Activated CD4-positive, alpha-beta memory T cell treated with anti-CD3 and anti-CD28 coated beads for 36 hours (primary cell): ENCODE data around the gene SCLT1. TPM values are rescaled to one million over a fixed set of nuclear protein-coding genes. Genes with fewer than 3 reads are reported as not detected.

Experiments
- CTCF ChIA-PET: fragments of 350-600 bp; sonication (Branson Sonifier 250); formaldehyde crosslinking; loops from one replicate; lab custom pipeline; 2021; ENCODE audit warnings: antibody characterized with exemption, inconsistent platforms; lab: Charles Lee
- POLR2A ChIA-PET: fragments of 350-600 bp; sonication (Branson Sonifier 250); formaldehyde crosslinking; loops from one replicate; lab custom pipeline; 2021; ENCODE audit warnings: antibody characterized with exemption; lab: Charles Lee
- DNase-seq: peaks from one replicate; pipeline ENCODE4 v3.0.0-alpha.2; 2020
- H3K27ac Mint-ChIP-seq: one replicate; pipeline ENCODE4 v1.8.0; 2021; ENCODE audit warnings: mixed read lengths
- H3K27me3 Mint-ChIP-seq: one replicate; pipeline ENCODE4 v1.8.0; 2021; ENCODE audit warnings: mixed read lengths
- H3K36me3 Mint-ChIP-seq: one replicate; pipeline ENCODE4 v1.8.0; 2021; ENCODE audit warnings: mixed read lengths
- H3K4me1 Mint-ChIP-seq: one replicate; pipeline ENCODE4 v1.8.0; 2021; ENCODE audit warnings: low read depth, mixed read lengths
- H3K4me3 Mint-ChIP-seq: one replicate; pipeline ENCODE4 v1.8.0; 2021; ENCODE audit warnings: mild to moderate bottlenecking, mixed read lengths
- H3K9me3 Mint-ChIP-seq: one replicate; pipeline ENCODE4 v1.8.0; 2021; ENCODE audit warnings: mixed read lengths
- intact Hi-C: fragments of 100-400 bp; cut with micrococcal nuclease; formaldehyde crosslinking; loops from one replicate; pipeline ENCODE4 v1.15.1; 2023
- total RNA-seq, 2 experiments: library from RNA; stranded (reverse); gene quantifications; one replicate each; pipeline ENCODE4 v1.2.3, GENCODE V29; 2021

Gene SCLT1
- total RNA-seq, 2 experiments from 2014 or later, result 20.8 to 20.9 TPM

GRCh38 chr4:128986019-128986418, 107.3 kb downstream of the SCLT1 start:
- Mint-ChIP-seq H3K9me3 (peaks cover 2% of the 10 kb centered on the region), H3K27ac (no peak overlapping the region), H3K27me3 (no peaks in the 10 kb centered on the region), H3K36me3 (peaks cover 42% of the 10 kb centered on the region), H3K4me1 (no peaks in the 10 kb centered on the region), H3K4me3 (no peak overlapping the region)
- DNase-seq, result no peak
- POLR2A ChIA-PET, result no interaction called here
- intact Hi-C loops, result no loop called here
- CTCF ChIA-PET, result no interaction called here

DNA sequence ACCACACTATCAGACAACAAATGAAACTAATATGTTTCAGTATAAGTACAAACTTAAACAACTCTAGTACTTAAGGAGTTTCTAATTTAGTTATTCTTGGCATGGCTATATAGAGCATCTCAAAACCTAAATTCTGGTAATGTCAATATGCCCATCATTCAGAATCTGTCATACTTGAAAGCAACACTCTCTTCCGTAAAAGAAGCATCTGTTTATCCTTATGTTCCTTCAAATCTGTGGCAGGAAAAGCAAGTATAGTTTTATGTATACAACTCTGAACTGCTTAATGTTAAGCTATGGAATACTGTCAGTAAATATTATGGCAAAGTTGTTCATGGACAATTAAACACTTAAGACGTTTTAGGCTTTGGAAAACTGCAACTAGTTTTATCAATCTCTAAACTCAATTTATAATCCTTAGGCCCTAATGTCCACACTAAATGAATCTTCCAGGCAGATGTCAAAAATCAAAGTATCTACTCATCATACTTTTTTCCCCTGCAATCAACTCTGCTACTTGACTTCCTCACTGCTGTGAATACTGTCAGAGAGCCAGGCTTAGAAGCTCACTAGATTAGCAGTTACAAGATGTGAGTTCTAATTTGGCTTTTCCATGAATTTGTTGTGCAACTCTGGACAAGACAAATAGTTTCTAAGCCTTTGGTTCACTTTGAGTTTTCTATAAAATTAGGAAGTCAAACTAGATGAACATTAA, 109.4 kb downstream of the SCLT1 start:
- no peak for DNase-seq
- CTCF ChIA-PET, result no interaction called here
- H3K4me1 Mint-ChIP-seq, result no peaks in the 10 kb centered on the region
- intact Hi-C loops, result no loop called here
- peaks cover 2% of the 10 kb centered on the region for H3K9me3 Mint-ChIP-seq
- no peak overlapping the region for H3K27ac Mint-ChIP-seq
- no peaks in the 10 kb centered on the region for H3K27me3 Mint-ChIP-seq
- H3K4me3 Mint-ChIP-seq, result no peak overlapping the region
- H3K36me3 Mint-ChIP-seq, result peaks cover 27% of the 10 kb centered on the region
- POLR2A ChIA-PET, result no interaction called here

DNA sequence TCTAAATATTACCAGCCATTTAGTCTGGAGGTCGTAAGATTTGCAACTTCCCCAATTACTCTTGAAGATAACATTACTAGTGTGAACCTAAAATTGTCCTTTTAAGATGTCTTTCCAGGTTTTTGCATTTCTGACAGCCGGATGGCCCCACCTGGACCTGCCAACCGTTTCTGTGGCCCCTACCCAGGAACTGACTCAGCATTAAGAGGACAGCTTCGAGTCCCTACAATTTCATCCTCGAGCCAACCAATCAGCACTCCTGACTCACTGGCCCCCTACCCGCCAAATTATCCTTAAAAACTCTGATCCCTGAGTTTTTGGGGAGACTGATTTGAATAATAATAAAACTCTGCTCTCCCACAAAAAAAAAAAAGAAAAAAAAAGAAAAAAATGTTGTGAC, 112.0 kb downstream of the SCLT1 start:
- Mint-ChIP-seq H3K4me1 (no peaks in the 10 kb centered on the region), H3K9me3 (no peaks in the 10 kb centered on the region), H3K27ac (no peak overlapping the region), H3K27me3 (no peaks in the 10 kb centered on the region), H3K36me3 (peaks cover 8% of the 10 kb centered on the region), H3K4me3 (no peak overlapping the region)
- POLR2A ChIA-PET, result no interaction called here
- intact Hi-C loops, result no loop called here
- CTCF ChIA-PET, result interaction anchor here (1.5 kb wide), 1 partner anchor 11 kb away, joined by 3 read pairs; no protein-coding TSS in a partner anchor
- DNase-seq, result no peak

- no peak overlapping the region for H3K4me3 Mint-ChIP-seq
- H3K36me3 Mint-ChIP-seq, result peaks cover 6% of the 10 kb centered on the region
- no peaks in the 10 kb centered on the region for H3K9me3 Mint-ChIP-seq
- H3K27ac Mint-ChIP-seq, result no peak overlapping the region
- no peaks in the 10 kb centered on the region for H3K4me1 Mint-ChIP-seq
- H3K27me3 Mint-ChIP-seq, result no peaks in the 10 kb centered on the region
- intact Hi-C loops, result no loop called here
- CTCF ChIA-PET, result no interaction called here
- POLR2A ChIA-PET, result no interaction called here
- no peak for DNase-seq
Measured at GRCh38 chr4:128980816-128981326, 112.5 kb downstream of the SCLT1 start.

DNA sequence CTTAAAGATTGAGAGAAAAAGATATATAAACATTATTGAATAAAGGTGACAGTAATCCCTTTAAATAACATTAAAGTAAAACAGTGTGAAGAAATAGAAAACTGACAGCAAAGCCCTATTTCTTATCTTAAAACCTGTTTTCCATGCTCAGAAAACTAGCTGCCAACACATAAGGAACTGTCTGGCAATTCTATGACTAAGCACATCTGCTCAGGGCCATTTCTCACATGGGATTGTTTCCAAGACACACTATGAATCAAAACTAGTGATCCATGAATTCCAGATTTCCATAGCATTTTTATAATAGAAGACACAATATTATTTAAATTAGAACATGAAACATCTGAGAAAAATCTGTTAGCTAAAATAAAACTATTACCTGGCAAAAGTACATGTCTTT, 113.4 kb downstream of the SCLT1 start:
- DNase-seq, result no peak
- Mint-ChIP-seq H3K9me3 (no peaks in the 10 kb centered on the region), H3K4me1 (no peaks in the 10 kb centered on the region), H3K27me3 (no peaks in the 10 kb centered on the region), H3K27ac (no peak overlapping the region), H3K36me3 (peaks cover 2% of the 10 kb centered on the region), H3K4me3 (no peak overlapping the region)
- CTCF ChIA-PET, result no interaction called here
- POLR2A ChIA-PET, result no interaction called here
- intact Hi-C loops, result no loop called here

DNA sequence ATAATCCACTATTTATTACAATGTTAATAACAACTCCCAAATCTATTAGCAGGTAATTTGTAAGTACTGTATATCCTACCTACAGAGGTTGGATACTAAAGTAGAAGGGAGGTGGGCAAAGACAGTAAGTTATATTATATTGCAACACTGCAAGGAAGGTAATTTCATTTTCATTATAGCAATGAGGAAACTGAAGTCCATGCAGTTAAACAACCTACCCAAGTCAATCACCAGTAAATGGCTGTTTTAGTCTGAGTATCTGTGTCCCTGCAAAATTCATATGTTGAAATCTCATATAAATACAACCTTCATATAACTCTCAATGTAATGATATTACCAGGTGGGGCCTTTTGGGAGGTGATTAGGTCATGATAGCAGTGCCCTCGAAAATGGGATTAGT, 114.4 kb downstream of the SCLT1 start:
- Mint-ChIP-seq H3K4me3 (no peak overlapping the region), H3K36me3 (peaks cover 2% of the 10 kb centered on the region), H3K4me1 (no peaks in the 10 kb centered on the region), H3K27me3 (no peaks in the 10 kb centered on the region), H3K9me3 (no peaks in the 10 kb centered on the region), H3K27ac (no peak overlapping the region)
- intact Hi-C loops, result no loop called here
- POLR2A ChIA-PET, result no interaction called here
- DNase-seq, result no peak
- CTCF ChIA-PET, result no interaction called here

DNA sequence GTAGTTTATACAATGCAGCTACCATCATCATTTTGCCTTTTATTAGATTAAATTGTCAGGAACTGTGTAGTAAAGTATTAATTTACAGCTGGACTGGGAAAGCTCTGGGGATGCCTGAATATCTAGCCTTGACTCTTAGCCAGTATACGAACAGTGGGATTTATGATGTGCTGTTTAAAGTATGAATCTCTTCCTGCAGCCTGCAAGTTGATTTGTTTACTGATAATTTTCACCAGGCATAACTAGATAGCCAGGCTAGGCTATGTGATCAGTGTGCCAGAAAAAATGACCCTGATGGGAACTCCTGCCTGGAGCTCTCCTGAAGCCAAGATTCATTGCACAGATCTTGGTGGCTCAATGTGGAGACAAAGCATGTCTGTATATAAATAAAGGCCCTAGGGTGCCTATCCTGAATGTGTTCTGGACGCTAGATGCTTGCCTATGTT, 119.2 kb downstream of the SCLT1 start:
- intact Hi-C loops, result no loop called here
- POLR2A ChIA-PET, result no interaction called here
- no peaks in the 10 kb centered on the region for H3K27me3 Mint-ChIP-seq

GRCh38 chr4:128973384-128973783, 120.0 kb downstream of the SCLT1 start:
- Mint-ChIP-seq H3K4me3 (no peak overlapping the region), H3K4me1 (no peaks in the 10 kb centered on the region), H3K9me3 (no peaks in the 10 kb centered on the region), H3K27me3 (no peaks in the 10 kb centered on the region), H3K36me3 (peaks cover 11% of the 10 kb centered on the region), H3K27ac (no peak overlapping the region)
- DNase-seq, result no peak
- intact Hi-C loops, result no loop called here
- POLR2A ChIA-PET, result no interaction called here
- CTCF ChIA-PET, result no interaction called here

More for the DNA sequence above, 119.2 kb downstream of the SCLT1 start:
- CTCF ChIA-PET, result no interaction called here
- H3K4me1 Mint-ChIP-seq, result no peaks in the 10 kb centered on the region
- H3K9me3 Mint-ChIP-seq, result no peaks in the 10 kb centered on the region
- no peak overlapping the region for H3K4me3 Mint-ChIP-seq
- DNase-seq, result no peak
- peaks cover 5% of the 10 kb centered on the region for H3K36me3 Mint-ChIP-seq
- no peak overlapping the region for H3K27ac Mint-ChIP-seq

DNA sequence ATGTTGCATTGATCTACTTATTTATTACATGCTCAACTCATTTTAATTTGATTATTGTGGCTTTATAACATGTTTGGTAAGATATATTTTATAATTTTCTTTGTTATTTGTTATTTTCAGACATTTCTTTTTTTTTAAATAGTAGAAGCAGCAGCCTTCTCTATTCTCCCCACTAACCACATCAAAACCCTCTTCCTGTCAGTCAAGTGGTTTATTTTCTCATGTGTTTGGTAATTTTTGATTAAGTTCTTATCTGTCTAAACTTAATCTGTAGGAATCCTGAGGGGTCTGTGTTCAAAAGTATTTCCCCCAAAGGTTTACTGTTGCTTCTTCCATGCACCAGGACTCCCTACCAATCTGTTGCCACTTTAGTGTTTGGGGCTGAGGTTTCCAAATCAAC, 131.9 kb downstream of the SCLT1 start:
- Mint-ChIP-seq H3K4me1 (peaks cover 12% of the 10 kb centered on the region), H3K9me3 (no peaks in the 10 kb centered on the region), H3K36me3 (peaks cover 8% of the 10 kb centered on the region), H3K4me3 (no peak overlapping the region), H3K27me3 (no peaks in the 10 kb centered on the region), H3K27ac (no peak overlapping the region)
- POLR2A ChIA-PET, result no interaction called here
- intact Hi-C loops, result no loop called here
- DNase-seq, result no peak
- CTCF ChIA-PET, result no interaction called here

GRCh38 chr4:128958194-128958593, 135.1 kb downstream of the SCLT1 start:
- ChIA-PET POLR2A (no interaction called here), CTCF (no interaction called here)
- intact Hi-C loops, result no loop called here
- no peak for DNase-seq
- H3K36me3 Mint-ChIP-seq, result peaks cover 6% of the 10 kb centered on the region
- H3K9me3 Mint-ChIP-seq, result no peaks in the 10 kb centered on the region
- no peaks in the 10 kb centered on the region for H3K27me3 Mint-ChIP-seq
- no peak overlapping the region for H3K4me3 Mint-ChIP-seq
- no peak overlapping the region for H3K27ac Mint-ChIP-seq
- H3K4me1 Mint-ChIP-seq, result peaks cover 12% of the 10 kb centered on the region

- peaks cover 9% of the 10 kb centered on the region for H3K4me1 Mint-ChIP-seq
- ChIA-PET CTCF (no interaction called here), POLR2A (no interaction called here)
- no peak for DNase-seq
- no peaks in the 10 kb centered on the region for H3K9me3 Mint-ChIP-seq
- no peak overlapping the region for H3K27ac Mint-ChIP-seq
- no peaks in the 10 kb centered on the region for H3K27me3 Mint-ChIP-seq
- intact Hi-C loops, result no loop called here
- H3K36me3 Mint-ChIP-seq, result peaks cover 6% of the 10 kb centered on the region
- H3K4me3 Mint-ChIP-seq, result no peak overlapping the region
Measured at GRCh38 chr4:128957459-128957858, 135.9 kb downstream of the SCLT1 start.

DNA sequence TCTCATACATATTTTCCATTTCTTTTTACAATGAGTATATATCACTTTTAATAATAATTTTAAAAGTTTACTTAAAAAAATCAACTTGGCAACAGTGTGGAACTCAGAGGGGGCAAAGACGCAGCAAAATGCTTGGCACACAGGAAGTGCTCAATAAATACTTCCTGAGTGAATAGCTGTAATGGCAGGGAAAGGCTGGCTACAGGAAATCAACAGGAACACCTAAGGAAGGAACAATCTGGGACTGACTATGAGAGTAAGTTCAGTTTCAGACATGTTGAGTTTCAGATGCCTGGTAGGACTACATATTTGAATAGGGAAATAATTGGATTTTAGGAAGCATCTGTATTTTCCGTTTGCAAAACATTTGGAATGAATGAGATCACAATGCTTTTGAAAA, 137.6 kb downstream of the SCLT1 start:
- peaks cover 8% of the 10 kb centered on the region for H3K36me3 Mint-ChIP-seq
- H3K9me3 Mint-ChIP-seq, result no peaks in the 10 kb centered on the region
- no peaks in the 10 kb centered on the region for H3K27me3 Mint-ChIP-seq
- CTCF ChIA-PET, result no interaction called here
- H3K27ac Mint-ChIP-seq, result no peak overlapping the region
- no peak for DNase-seq
- no peaks in the 10 kb centered on the region for H3K4me1 Mint-ChIP-seq
- POLR2A ChIA-PET, result no interaction called here
- H3K4me3 Mint-ChIP-seq, result no peak overlapping the region
- intact Hi-C loops, result no loop called here

- ChIA-PET POLR2A (no interaction called here), CTCF (no interaction called here)
Measured at GRCh38 chr4:128954941-128955340, 138.4 kb downstream of the SCLT1 start.

More at GRCh38 chr4:128954941-128955340, 138.4 kb downstream of the SCLT1 start:
- Mint-ChIP-seq H3K27me3 (no peaks in the 10 kb centered on the region), H3K36me3 (peaks cover 11% of the 10 kb centered on the region), H3K27ac (no peak overlapping the region), H3K4me1 (no peaks in the 10 kb centered on the region), H3K4me3 (no peak overlapping the region), H3K9me3 (peaks cover 1% of the 10 kb centered on the region)
- DNase-seq, result no peak
- intact Hi-C loops, result no loop called here
